GM21619 (cell line): Measurements from ENCODE around the gene USP37.
"Not testable (repeated sequence)": the region's sequence is repeated elsewhere in the genome, so short reads cannot be mapped to it uniquely, and the experiment has no call there.

ENCODE experiments used
- ATAC-seq: cut with Tn5 transposase; IDR thresholded peaks from one replicate; pipeline ENCODE4 v1.9.1; 2021; ENCODE audit not compliant: unreplicated experiment

The USP37 gene

DNA sequence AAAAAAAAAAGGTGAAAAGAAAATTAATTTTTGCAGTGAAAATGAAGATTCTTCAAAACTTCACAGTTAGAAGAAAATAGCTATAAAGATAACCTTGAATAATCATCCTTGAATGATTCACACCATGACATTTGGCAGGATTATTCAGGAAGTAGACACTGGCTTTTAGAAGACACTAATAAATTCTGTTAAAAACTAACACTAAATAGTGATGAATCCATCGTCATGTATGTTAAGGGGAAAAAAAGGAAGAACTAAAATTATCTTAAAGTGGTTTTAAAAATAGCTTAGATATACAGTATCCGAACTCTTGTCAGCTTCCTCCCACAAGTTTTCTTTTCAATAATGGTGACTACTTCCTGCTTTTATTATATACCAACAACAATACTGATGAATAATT is 10.2 kb downstream of the USP37 start:
- no peak for ATAC-seq

DNA sequence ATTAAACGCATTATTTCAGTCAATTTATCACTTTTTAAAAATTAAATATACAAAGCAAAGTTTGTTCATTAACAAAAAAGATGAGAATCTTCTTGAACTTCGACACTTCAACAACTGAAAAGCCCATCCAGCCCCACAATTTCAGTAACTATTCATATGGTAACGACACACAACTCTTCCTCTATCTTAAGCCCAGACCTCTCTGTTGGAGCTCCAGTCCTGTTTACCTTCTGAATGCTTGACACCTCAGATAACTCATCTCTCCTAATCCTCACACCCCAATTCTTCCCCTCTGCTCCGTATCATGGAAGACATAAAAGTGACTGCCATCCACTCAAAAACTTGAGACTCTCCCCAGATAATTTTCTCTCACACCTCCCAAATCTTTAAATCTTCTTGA is 12.6 kb downstream of the USP37 start:
- no peak for ATAC-seq

DNA sequence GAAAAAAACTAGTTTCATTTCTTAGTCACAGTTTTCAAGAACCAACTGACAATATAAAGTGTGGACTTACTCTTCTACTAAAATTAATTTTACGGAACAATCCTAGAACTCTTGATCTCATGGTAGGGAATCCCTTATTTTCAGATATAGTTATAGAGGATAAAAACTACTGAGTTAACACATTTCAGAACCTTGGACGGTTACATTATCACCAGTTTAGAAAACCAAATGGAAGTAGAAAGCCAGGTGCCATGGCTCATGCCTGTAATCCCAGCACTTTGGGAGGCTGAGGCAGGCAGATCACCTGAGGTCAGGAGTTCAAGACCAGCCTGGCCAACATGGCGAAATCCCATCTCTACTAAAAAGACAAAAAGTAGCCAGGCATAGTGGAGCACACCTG is 13.9 kb downstream of the USP37 start:
- not testable (repeated sequence) for ATAC-seq

DNA sequence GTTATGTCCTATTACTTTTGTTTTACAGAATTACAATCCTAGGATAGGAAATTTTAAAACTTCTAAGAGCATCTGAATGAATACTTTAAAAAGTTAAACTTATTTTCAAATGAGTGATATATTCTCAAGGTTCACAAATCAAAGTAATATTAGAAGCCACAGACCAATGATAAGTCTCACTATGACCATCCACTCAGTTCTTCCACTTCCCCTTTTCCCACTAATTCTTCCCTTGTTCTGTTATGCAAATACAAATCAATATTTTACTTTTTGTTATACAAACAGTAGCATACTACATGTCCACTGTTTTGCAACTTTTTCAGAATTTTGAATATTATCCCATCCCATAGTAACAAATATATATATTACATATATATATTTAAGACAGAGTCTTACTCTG is 20.2 kb downstream of the USP37 start:
- ATAC-seq: no peak

DNA sequence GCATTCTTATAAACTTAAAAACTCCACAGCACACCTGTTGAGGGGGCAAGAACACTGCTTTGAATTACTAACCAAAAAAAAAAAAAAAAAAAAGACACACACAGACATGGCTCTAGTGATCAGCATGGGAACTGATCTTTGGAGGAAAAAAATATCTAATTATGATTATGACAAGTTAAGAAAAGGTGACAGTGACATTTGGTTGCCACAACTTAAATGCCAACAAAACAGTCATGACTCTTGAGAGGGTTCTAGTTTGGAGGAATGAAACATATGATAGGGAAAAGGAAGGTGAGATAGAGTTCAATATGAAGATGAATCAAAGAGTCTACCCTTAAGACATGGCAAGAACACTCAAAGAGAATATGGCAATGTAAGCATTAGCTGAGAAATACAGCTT is 20.6 kb downstream of the USP37 start:
- ATAC-seq: no peak

DNA sequence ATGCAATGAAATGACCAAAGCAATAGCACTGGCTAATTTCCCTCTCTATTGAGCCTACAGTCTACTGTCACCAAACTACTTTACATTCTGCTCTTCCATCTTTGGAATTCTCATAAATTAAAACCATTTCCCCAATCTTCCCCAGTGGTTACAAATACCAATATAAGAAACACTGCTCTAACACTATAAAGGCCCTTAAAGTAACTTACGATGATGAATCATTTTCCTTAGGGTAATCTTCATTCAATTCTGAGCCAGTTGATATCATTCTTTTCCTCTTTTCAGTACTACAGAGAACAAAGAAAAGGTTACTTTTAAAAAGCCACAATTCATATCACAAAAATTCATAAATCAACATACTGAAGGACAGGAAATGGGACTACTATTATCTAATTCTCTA is 22.1 kb downstream of the USP37 start:
- no peak for ATAC-seq

DNA sequence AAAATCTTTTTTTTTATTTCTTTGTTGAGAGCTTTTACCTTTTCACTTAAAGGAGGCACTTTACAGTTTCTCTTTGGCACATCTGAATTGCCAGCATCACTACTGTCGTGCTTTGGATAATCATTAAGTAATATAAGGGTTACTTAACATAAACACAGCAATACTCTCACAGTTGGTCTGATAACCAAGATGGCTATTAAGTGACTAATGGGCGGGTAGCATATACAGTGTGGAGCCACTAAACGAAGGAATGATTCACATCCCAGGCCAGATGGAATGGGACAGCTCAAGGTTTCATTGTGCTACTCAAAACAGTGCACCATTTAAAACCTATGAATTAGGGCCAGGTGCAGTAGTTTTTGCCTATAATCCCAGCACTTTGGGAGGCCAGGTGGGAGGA is 28.1 kb downstream of the USP37 start:
- no peak for ATAC-seq

DNA sequence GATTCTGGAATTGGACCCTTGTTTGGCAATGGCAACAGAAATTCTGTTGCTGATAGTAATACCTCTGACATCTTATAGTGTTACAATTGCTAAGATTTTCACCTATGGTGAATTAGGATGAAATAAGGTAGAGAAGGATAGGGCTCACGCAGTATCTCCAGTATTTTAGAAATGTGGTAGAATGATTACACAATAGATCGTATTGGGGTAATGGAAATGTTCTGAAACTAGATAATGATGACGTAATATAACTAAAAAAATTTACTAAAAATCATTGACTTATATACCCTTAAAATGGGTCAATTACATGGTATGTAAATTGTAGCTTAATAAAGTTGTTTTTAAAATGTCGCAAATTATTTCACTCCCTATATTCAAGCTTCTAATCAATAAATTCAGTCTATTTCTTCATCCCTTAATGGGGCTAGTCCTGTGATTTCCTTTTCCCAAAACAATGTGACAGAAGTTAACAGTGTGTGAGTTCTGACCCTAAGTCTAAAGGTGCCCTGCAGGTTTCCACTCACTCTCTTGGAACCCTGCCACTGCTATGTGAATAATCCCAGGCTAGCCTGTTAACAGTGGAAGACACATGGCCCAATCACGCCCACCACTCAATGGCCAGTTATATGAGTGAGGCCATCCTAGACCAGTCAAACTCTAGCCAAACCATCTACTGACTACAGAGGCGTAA is 31.2 kb downstream of the USP37 start:
- ATAC-seq: no peak

DNA sequence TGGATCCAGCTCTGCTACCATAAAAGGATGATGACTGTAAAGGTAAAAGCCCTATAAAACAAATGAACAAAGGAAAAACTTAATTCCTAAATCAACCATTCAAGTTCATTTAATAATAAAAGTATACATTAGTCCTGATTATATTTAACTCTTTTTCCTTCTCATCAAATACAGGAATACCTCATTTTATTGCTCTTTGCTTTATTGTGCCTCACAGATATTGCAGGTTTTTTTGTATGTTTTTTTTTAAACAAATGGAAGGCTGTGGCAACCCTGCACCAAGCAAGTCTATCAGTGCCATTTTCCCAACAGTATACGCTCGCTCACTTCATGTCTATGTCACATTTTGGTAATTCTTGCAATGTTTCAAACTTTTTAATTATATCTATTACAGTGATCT is 38.2 kb downstream of the USP37 start:
- no peak for ATAC-seq

DNA sequence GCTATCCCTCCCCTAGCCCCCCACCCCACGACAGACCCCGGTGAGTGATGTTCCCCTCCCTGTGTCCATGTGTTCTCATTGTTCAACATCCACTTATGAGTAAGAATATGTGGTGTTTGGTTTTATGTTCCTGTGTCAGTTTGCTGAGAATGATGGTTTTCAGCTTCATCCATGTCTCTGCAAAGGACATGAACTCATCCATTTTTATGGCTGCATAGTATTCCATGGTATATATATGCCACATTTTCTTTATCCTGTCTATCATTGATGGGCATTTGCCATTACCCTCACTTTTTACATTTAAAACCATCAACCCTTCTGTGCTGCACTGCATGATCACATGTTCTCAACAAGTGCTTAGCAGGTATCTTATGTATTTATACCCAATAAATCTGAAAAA is 39.7 kb downstream of the USP37 start:
- ATAC-seq: not testable (repeated sequence)

DNA sequence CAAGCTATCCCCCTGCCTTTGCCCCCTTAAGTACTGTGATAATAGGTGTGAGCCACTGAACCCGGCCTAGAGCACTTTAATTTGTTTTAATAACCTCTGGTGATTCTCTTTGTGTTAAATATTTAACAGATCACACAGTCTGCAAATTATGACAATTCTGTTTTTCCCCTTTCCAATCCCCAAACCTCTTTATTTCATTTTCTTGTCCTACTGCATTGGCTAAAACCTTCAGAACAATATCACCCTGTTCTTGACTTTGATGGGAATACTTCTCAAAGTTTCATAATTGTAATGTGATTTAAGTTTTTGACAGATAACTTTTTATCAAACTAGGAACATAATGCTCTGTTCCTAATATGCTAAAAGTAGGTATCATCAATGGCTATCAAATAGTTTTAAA is 44.5 kb downstream of the USP37 start:
- ATAC-seq: no peak

DNA sequence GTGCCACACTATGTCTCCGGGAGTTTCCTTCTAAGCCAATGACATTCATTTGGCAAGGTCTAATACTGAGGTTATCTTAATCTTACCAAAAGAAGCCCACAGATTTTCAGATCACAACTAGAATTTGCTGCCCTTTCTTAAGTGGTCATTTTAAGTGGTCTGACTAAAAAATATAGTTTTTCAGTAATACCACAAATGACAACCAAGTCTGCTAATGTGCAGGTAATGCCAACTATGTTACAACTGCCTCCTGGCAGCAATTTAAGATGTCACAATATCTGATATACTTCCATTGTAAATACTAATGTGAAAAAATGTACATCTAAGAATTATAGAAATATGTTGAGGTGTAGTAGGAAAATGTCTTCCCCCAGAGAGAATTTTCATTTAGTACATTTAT is 49.3 kb downstream of the USP37 start:
- no peak for ATAC-seq

DNA sequence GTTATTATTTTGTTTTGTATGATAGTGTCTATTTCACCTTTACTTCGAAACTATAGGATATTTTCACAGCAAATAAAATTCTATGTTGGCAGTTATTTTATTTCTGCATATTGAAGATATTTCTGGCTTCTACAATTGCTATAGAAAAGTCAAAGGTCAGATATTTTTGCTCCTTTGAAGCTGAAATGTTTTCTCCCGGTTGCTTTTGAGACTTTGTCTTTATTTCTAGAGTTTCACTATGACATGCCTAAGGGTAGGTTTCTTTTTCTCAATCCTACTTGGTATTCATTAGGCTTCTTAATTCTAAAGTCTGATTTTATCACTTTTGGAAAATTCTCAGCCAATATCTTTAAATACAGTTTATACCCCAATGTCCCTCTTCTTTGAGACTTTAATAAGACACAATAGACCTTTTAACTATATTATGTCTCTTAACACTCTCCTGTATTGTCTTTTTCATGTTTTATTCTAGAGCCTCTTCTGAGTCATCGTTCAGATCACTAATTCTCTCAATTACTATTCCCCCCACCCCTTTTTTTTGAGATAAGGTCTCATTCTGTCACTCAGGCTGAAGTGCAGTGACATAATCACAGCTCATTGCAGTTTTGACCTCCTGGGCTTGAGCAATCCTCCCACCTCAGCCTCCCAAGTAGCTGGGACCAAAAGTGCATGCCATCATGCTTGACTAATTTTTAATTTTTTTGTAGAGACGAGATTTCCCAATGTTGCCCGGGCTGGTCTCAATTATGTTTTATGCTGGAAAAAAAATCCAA is 50.5 kb downstream of the USP37 start:
- peak; percentile 59 for ATAC-seq

DNA sequence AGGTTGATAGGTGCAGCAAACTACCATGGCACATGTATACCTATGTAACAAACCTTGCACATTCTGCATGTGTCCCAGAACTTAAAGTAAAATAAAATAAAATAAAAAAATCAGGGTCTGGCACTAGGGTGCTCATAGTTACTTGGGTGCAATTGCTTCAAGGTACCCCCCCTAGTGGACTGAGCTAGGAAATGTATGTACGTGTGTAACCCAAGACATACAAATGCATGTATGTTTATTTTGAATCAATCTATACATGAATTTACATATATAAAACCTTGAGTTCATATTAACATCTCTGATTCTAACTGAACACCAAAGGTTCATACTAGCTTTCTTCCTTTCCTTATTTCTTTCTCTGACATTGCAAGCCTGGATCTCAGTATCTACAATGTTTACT is 51.5 kb downstream of the USP37 start:
- ATAC-seq: no peak

DNA sequence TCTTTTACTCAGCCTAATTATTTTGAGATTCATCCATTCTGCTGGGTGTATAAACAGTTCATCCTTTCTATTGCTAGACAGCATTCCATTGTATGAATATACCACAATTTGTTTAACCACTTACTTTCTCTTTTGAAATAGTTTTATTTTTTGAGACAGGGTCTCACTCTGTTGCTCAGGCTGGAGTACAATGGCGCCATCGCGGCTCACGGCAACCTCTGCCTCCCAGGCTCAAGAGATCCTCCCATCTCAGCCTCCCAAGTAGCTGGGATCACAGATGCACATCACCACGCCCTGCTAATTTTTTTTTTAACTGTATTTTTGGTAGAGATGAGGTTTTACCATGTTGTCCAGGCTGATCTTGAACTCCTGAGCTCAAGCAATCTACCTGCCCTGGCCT is 54.5 kb downstream of the USP37 start:
- no peak for ATAC-seq

DNA sequence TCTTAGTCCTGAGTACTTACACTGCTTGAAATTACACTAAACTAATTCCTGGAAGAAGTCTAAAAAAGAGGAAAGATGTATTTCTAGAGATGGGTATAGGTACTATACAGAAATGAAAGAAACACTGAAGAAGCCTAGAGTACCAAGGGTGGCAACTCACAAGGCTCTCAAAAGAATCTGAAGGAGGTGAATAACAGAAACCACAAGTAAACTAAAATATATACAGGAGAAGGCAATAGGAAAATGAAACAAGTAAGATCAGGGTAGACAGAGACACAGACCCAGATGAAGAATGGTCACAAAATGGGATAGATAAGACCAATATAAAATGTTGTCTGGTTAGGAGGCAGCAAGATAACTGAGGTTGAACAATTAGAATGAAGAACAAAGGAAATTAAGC is 59.9 kb downstream of the USP37 start:
- ATAC-seq: no peak

DNA sequence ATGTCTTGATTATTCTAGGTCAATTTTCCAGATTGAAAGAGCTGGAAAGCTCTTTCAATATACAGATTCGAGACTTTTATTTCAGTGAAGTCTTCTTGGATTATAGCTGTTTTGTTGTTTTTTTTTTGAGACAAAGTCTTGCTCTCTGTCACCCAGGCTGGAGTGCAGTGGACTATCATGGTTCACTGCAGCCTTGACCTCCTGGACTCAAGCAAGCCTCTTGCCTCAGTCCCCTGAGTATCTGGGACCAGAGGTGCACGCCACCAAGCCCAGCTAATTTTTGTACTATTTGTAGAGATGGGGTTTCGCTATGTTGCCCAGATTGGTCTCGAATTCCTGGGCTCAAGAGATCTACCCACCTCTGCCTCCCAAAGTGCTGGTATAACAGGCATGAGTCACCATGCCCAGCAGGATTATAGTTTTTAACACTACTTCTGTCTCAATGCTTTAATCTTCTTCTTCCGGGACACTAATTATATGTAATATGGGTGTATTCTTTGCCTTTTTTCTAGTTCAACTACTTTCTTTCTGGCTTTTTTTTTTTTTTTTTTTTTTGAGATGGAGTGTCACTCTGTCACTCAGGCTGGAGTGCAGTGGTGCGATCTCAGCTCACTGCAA is 62.3 kb downstream of the USP37 start:
- no peak for ATAC-seq

DNA sequence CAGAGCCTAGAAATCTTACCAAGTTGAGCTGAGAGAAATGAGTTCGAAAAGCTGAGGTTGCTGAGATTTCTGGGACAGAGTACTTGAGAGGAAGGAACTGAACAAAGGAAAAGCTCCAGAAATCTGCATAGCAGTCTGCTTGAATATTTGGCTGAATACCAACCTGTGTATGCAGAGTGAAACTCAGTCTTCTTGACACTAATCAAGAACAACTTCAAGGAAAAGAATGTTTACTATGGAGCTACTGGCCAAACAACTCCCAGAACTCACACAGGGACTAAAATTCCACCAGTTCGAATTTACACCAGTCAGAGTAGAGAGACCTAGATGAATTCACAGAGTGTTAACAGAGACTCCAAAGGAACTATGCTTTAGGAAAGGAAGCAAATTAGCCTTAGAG is 66.5 kb downstream of the USP37 start:
- ATAC-seq: no peak

DNA sequence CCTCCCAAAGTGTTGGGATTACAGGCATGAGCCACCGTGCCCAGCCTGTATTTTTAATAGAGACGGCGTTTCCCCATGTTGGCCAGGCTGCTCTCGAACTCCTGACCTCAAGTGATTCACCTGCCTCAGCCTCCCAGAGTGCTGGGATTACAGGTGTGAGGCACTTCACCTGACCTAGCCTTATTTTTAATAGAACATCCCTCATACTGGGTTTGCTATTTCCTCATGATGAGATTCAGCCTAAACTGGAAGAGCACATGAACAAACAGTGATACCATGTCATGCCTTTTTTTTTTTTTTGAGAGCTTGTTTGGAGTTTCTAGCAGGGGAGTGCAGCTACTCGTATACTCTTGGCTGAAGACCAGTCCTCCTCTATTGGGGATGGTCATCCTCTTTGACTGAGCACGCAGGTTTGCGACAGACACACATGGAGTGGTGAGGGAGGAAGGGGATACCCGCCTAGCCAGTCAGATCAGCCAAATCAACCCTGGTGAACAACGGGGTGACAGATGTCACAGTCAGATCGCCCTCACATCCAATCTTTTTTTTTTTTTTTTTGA is 67.6 kb downstream of the USP37 start:
- no peak for ATAC-seq

DNA sequence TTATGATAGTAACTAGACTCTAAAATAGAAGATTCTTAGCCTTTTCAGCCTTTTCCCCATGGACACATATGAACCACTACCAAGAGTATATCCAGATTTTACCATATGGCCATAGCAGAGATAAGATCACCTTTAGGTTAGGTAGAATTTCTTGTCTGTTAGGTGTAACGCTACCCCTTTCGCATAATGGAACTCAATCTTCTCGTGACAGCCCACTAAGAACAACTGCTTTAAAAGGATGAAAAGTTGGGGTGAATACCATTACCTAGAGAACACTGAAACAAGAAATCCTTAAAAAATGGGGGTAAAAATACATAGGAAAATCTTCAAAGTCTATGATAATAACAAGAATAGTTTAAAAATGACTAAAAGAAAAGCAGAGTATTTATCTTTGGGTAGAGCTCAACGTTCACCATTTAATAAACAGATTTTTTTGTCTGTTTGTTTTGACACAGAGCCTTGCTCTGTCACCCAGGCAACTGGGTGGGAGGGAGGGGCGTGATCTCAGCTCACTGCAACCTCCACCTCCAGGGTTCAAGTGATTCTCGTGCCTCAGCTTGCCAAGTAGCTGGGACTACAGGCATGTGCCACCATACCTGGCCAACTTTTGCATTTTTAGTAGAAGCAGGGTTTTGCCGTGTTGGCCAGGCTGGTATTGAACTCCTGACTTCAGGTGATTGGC is 82.0 kb downstream of the USP37 start:
- ATAC-seq: no peak

DNA sequence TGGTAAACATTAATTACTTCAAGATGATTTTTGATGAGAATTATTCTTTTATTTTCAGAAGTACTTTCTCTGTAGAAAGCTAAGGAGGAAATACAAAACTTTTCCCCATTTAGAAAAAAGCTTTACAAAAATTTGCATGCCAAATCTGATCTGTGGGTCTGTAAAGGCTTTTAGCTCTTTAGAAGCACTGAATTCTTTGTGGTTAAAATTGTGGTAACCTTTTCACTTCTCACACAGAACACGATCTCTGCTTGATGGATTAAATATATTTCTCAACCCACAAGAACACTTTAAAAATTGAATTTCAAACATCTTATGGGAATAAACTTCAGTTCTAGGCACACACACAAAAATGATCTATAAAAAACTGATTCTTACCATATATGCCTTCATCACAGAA is 85.5 kb downstream of the USP37 start:
- no peak for ATAC-seq
